GM12864 (cell line): ENCODE measurements around the gene DCDC1.
"Not testable (repeated sequence)": the region's sequence is repeated elsewhere in the genome, so short reads cannot be mapped to it uniquely, and the experiment has no call there.

ENCODE experiments used
- DNase-seq: peaks from one replicate; pipeline ENCODE4 v3.0.0-alpha.2; 2011; ENCODE audit warnings: low read depth
- H3K4me3 ChIP-seq: 2 replicates; pipeline ENCODE4 v1.5.1; 2011; ENCODE audit warnings: mild to moderate bottlenecking, low read depth, low read length, control low read depth
- CTCF ChIP-seq: IDR thresholded peaks from 2 replicates; pipeline ENCODE4 v1.5.1; 2011; ENCODE audit warnings: low read depth, mild to moderate bottlenecking, moderate library complexity, low read length, control low read depth, inconsistent platforms; ENCODE audit errors: missing control alignments

DCDC1 gene

GRCh38 chr11:31328697-31329096 is 40.8 kb downstream of the DCDC1 start:
- no peak overlapping the region for H3K4me3 ChIP-seq
- DNase-seq, result no peak
- TF ChIP-seq CTCF, result no peak

GRCh38 chr11:31327417-31327816 is 42.1 kb downstream of the DCDC1 start:
- H3K4me3 ChIP-seq, result no peak overlapping the region
- DNase-seq, result no peak
- TF ChIP-seq CTCF, result no peak

- H3K4me3 ChIP-seq, result no peak overlapping the region; the same call in 1 of the 2 replicates
- no peak for DNase-seq
Observed at GRCh38 chr11:31326470-31327148, 42.9 kb downstream of the DCDC1 start.

DNA sequence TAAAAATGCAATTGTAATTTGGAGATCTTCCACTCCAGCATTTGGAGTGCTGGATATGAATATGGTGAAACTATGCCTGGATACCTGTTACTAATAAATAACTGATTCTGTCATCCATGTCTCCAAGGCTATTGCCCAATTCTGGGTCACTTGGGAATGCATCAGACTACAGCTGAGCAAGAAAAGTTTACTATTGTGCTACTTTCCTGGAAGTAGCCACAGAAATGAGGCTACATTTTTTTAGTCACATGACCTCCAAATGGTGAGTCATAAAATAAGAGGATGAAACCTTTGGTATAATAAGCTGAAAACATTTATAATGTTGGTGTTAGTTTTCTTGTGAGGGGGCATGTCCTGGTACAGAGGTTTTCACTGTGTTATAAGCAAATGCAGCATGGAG is 44.4 kb downstream of the DCDC1 start:
- TF ChIP-seq CTCF, result no peak
- no peak overlapping the region for H3K4me3 ChIP-seq
- DNase-seq, result no peak

More at GRCh38 chr11:31326470-31327148, 42.9 kb downstream of the DCDC1 start:
- TF ChIP-seq CTCF, result no peak

DNA sequence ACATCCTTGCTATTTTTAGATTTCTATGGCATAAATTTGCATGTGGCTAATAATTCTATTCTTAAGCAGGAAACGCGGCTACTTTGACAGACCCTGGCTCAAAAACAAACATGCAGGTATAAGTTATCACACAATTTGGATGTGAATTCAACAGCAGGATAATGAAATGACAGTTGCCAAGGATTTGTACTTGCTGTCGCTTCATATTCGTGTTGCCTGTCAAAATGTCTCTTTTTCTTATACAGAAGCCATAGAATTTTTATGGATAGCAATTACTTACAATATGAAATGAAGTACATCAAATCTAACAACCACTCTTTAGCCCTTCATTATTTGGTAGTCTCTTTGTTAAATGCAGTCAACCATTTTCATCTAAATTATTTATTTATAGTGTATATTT is 46.4 kb downstream of the DCDC1 start:
- DNase-seq, result no peak
- H3K4me3 ChIP-seq, result no peak overlapping the region
- TF ChIP-seq CTCF, result no peak

DNA sequence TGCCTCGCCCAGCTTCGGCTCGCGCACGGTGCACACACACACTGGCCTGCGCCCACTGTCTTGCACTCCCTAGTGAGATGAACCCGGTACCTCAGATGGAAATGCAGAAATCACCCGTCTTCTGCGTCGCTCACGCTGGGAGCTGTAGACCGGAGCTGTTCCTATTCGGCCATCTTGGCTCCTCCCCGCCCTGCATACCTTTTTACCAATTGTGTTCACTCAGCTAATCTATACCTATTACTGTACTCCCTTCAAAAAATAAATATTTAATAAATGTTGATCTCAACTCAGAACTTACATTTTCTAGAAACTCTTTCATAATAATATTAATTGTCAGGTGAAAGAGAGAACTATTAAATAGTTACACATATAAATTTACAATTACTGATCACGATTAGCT is 48.0 kb downstream of the DCDC1 start:
- H3K4me3 ChIP-seq, DNase-seq: not testable (repeated sequence)

GRCh38 chr11:31303644-31304180 is 65.8 kb downstream of the DCDC1 start:
- TF ChIP-seq CTCF, result no peak
- no peak for DNase-seq
- H3K4me3 ChIP-seq, result no peak overlapping the region
